ENCODE results near the gene PVRIG.
"Not testable (repeated sequence)": the region's sequence is repeated elsewhere in the genome, so short reads cannot be mapped to it uniquely, and the experiment has no call there.

PVRIG gene

GRCh38 chr7:100219801-100220585 lies at the start of gene PVRIG:
Gene PVRIG, plus strand, starts transcription at chr7:100219949. Its CDS starts 22 bp downstream, at chr7:100219971.
- in situ Hi-C loops (cut with MboI; ENCODE audit: low sequenced_read_pairs), result not testable (repeated sequence)

GRCh38 chr7:100170101-100170897 lies 49.5 kb upstream of the PVRIG start:
- in situ Hi-C loops (cut with MboI; ENCODE audit: low sequenced_read_pairs), result no loop called here

- in situ Hi-C loops (cut with MboI; ENCODE audit: low sequenced_read_pairs), result no loop called here
These were observed 48.6 kb upstream of the PVRIG start for GRCh38 chr7:100171087-100171681.

- in situ Hi-C loops (cut with MboI; ENCODE audit: low sequenced_read_pairs), result no loop called here
These were observed 47.9 kb upstream of the PVRIG start for GRCh38 chr7:100171840-100172239.

- in situ Hi-C loops (cut with MboI; ENCODE audit: low sequenced_read_pairs), result no loop called here
These were observed 45.8 kb upstream of the PVRIG start for GRCh38 chr7:100173806-100174495.

- in situ Hi-C loops (cut with MboI; ENCODE audit: low sequenced_read_pairs), result no loop called here
These were observed 45.2 kb upstream of the PVRIG start for GRCh38 chr7:100174582-100174981.

GRCh38 chr7:100175296-100175935 lies 44.3 kb upstream of the PVRIG start:
- in situ Hi-C loops (cut with MboI; ENCODE audit: low sequenced_read_pairs), result no loop called here

GRCh38 chr7:100176096-100177044 lies 43.4 kb upstream of the PVRIG start:
- in situ Hi-C loops (cut with MboI; ENCODE audit: low sequenced_read_pairs), result no loop called here

- in situ Hi-C loops (cut with MboI; ENCODE audit: low sequenced_read_pairs), result no loop called here
These were observed 42.4 kb upstream of the PVRIG start, which contains the start of the genes GPC2 and STAG3 for GRCh38 chr7:100177045-100178001. Gene GPC2, minus strand, starts transcription at chr7:100177381. Its CDS starts 182 bp downstream, at chr7:100177199. Gene STAG3, plus strand, starts transcription at chr7:100177918. Its CDS starts 2,639 bp downstream, at chr7:100180557.

- in situ Hi-C loops (cut with MboI; ENCODE audit: low sequenced_read_pairs), result not testable (repeated sequence)
These were observed 39.7 kb upstream of the PVRIG start for GRCh38 chr7:100180084-100180483.

- in situ Hi-C loops (cut with MboI; ENCODE audit: low sequenced_read_pairs), result not testable (repeated sequence)
These were observed 37.1 kb upstream of the PVRIG start for GRCh38 chr7:100182616-100183015.

GRCh38 chr7:100183090-100183489 lies 36.7 kb upstream of the PVRIG start:
- in situ Hi-C loops (cut with MboI; ENCODE audit: low sequenced_read_pairs), result not testable (repeated sequence)

- in situ Hi-C loops (cut with MboI; ENCODE audit: low sequenced_read_pairs), result no loop called here
These were observed 34.0 kb upstream of the PVRIG start for GRCh38 chr7:100185726-100186125.

- in situ Hi-C loops (cut with MboI; ENCODE audit: low sequenced_read_pairs), result no loop called here
These were observed 30.7 kb upstream of the PVRIG start for GRCh38 chr7:100189061-100189460.

GRCh38 chr7:100190048-100190711 lies 29.6 kb upstream of the PVRIG start:
- in situ Hi-C loops (cut with MboI; ENCODE audit: low sequenced_read_pairs), result no loop called here

- in situ Hi-C loops (cut with MboI; ENCODE audit: low sequenced_read_pairs), result no loop called here
These were observed 28.0 kb upstream of the PVRIG start for GRCh38 chr7:100191775-100192174.

- in situ Hi-C loops (cut with MboI; ENCODE audit: low sequenced_read_pairs), result not testable (repeated sequence)
These were observed 27.4 kb upstream of the PVRIG start for GRCh38 chr7:100192281-100192862.
